OCI-LY1 (cell line): ENCODE data around the gene SMKR1.

ENCODE experiments used
- CTCF ChIP-seq: fragments of 200-600 bp; sonication (generic), shearing (Covaris generic); IDR thresholded peaks from 2 replicates; pipeline ENCODE4 v1.5.1; 2017; ENCODE audit warnings: mild to moderate bottlenecking, antibody characterized with exemption, low read length, moderate library complexity, mixed read lengths
- EZH2 ChIP-seq: fragments of 200-600 bp; sonication (generic), shearing (Covaris generic); IDR thresholded peaks from 2 replicates; pipeline ENCODE4 v1.8.0; 2017; ENCODE audit warnings: borderline replicate concordance, mixed run types, mild to moderate bottlenecking, antibody characterized with exemption, low read length, moderate library complexity, mixed read lengths

DNA sequence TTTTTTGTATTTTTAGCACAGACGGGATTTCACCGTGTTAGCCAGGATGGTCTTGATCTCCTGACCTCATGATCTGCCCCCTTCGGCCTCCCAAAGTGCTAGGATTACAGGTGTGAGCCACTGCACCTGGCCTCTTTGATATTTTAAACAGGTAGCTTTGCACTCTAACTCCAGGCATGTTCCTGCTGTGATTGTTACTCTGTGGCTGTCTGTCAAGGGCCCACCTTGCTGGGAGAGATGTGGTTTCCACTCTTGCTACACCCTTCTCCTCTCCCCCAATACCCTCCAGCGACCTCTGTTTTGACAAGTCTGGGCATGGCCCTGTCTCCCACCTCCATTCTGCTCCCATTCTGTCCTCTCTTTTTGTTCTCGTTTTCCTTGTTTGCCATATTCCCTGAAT, 17.1 kb downstream of the SMKR1 start:
- no peak for TF ChIP-seq CTCF
- no peak for TF ChIP-seq EZH2
